DND-41 (cell line): ENCODE measurements around the gene ATP5F1D.

Source experiments
- ATAC-seq: fragments of 200-7000 bp; cut with Tn5 transposase; 3 replicates; pipeline ENCODE4 v1.9.1; 2021; ENCODE audit warnings: low read depth; ENCODE audit not compliant: insufficient read depth
- DNase-seq: peaks from one replicate; pipeline ENCODE4 v3.0.0-alpha.2; 2020
- H2AFZ ChIP-seq: 2 replicates; pipeline ENCODE4 v1.6.0; 2012; ENCODE audit warnings: low read depth, low read length
- H3K27ac ChIP-seq: 2 replicates; pipeline ENCODE4 v1.5.1; 2012; ENCODE audit warnings: low read length, inconsistent platforms
- H3K27me3 ChIP-seq: fragments of 200-600 bp; sonication (generic); 2 replicates; pipeline ENCODE4 v1.6.0; 2012; ENCODE audit warnings: low read length, mild to moderate bottlenecking, inconsistent platforms; ENCODE audit not compliant: insufficient read depth, poor library complexity
- H3K36me3 ChIP-seq: 2 replicates; pipeline ENCODE4 v1.5.1; 2012; ENCODE audit warnings: low read length, inconsistent platforms; ENCODE audit not compliant: insufficient read depth
- H3K4me1 ChIP-seq: 2 replicates; pipeline ENCODE4 v1.5.1; 2012; ENCODE audit warnings: mild to moderate bottlenecking, low read length; ENCODE audit not compliant: insufficient read depth
- H3K4me2 ChIP-seq: 2 replicates; pipeline ENCODE4 v1.6.0; 2012; ENCODE audit warnings: mild to moderate bottlenecking, moderate library complexity, low read length, inconsistent platforms; ENCODE audit not compliant: insufficient read depth
- H3K4me3 ChIP-seq, 2 experiments: fragments of 200-600 bp in 1 of 2; shearing (Covaris generic) in 1 of 2; 2 replicates each; pipeline ENCODE4 v1.5.1; 2012 to 2016; ENCODE audit warnings: inconsistent platforms in 2 of 2, low read length in 2 of 2, mild to moderate bottlenecking in 2 of 2, low read depth in 1 of 2, moderate library complexity in 1 of 2
- H3K79me2 ChIP-seq: 2 replicates; pipeline ENCODE4 v1.6.0; 2012; ENCODE audit warnings: low read length, inconsistent platforms; ENCODE audit not compliant: insufficient read depth
- H3K9ac ChIP-seq: 2 replicates; pipeline ENCODE4 v1.6.0; 2012; ENCODE audit warnings: low read depth, mild to moderate bottlenecking, inconsistent platforms, low read length, moderate library complexity
- H3K9me3 ChIP-seq: 2 replicates; pipeline ENCODE4 v1.5.1; 2012; ENCODE audit warnings: low read length, moderate library complexity, mild to moderate bottlenecking, inconsistent platforms; ENCODE audit not compliant: insufficient read depth, severe bottlenecking
- H4K20me1 ChIP-seq: 2 replicates; pipeline ENCODE4 v1.6.0; 2012; ENCODE audit warnings: low read length; ENCODE audit not compliant: insufficient read depth
- CTCF ChIP-seq: IDR thresholded peaks from 2 replicates; pipeline ENCODE4 v1.5.1; 2012; ENCODE audit warnings: borderline replicate concordance, low read length, moderate library complexity, mild to moderate bottlenecking; ENCODE audit not compliant: poor library complexity, severe bottlenecking; ENCODE audit errors: extremely low read depth
- EZH2 ChIP-seq: IDR thresholded peaks from 3 replicates; pipeline ENCODE4 v1.6.1; 2012; ENCODE audit warnings: borderline replicate concordance, low read depth, mild to moderate bottlenecking, moderate library complexity, low read length, inconsistent platforms; ENCODE audit not compliant: severe bottlenecking

ATP5F1D gene

GRCh38 chr19:1227304-1228054, 14.1 kb upstream of the ATP5F1D start:
- H3K27ac ChIP-seq = no peak overlapping the region
- TF ChIP-seq EZH2 (no peak), CTCF (no peak)
- H3K79me2 ChIP-seq = no peaks in the 10 kb centered on the region
- peaks cover 50% of the 10 kb centered on the region for H3K36me3 ChIP-seq
- H3K4me3 ChIP-seq = no peak overlapping the region
- no peaks in the 10 kb centered on the region for H3K4me1 ChIP-seq
- H3K4me2 ChIP-seq = no peak overlapping the region
- ATAC-seq (no peak), DNase-seq (no peak)
- H4K20me1 ChIP-seq = peaks cover 17% of the 10 kb centered on the region
- H3K27me3 ChIP-seq = no peaks in the 10 kb centered on the region
- H2AFZ ChIP-seq = no peak overlapping the region
- no peaks in the 10 kb centered on the region for H3K9me3 ChIP-seq
- no peak overlapping the region for H3K9ac ChIP-seq

GRCh38 chr19:1228161-1228957, 13.2 kb upstream of the ATP5F1D start:
- H3K27ac ChIP-seq = no peak overlapping the region
- no peak overlapping the region for H3K4me2 ChIP-seq
- no peak overlapping the region for H3K9ac ChIP-seq
- H3K36me3 ChIP-seq = peaks cover 41% of the 10 kb centered on the region
- no peaks in the 10 kb centered on the region for H3K27me3 ChIP-seq
- peaks cover 17% of the 10 kb centered on the region for H4K20me1 ChIP-seq
- no peak overlapping the region for H2AFZ ChIP-seq
- no peaks in the 10 kb centered on the region for H3K79me2 ChIP-seq
- no peak overlapping the region for H3K4me3 ChIP-seq
- TF ChIP-seq EZH2 = no peak
- TF ChIP-seq CTCF = no peak
- H3K4me1 ChIP-seq = no peaks in the 10 kb centered on the region
- no peaks in the 10 kb centered on the region for H3K9me3 ChIP-seq
- ATAC-seq (no peak), DNase-seq (no peak)

- TF ChIP-seq CTCF = no peak
- TF ChIP-seq EZH2 = no peak
- H3K4me1 ChIP-seq = no peaks in the 10 kb centered on the region
- H3K4me3 ChIP-seq = no peak overlapping the region
- H3K36me3 ChIP-seq = peaks cover 33% of the 10 kb centered on the region
- DNase-seq (no peak), ATAC-seq (no peak)
- H3K27me3 ChIP-seq = no peaks in the 10 kb centered on the region
- no peak overlapping the region for H2AFZ ChIP-seq
- H3K4me2 ChIP-seq = no peak overlapping the region
- no peaks in the 10 kb centered on the region for H3K79me2 ChIP-seq
- H3K27ac ChIP-seq = no peak overlapping the region
- H3K9me3 ChIP-seq = no peaks in the 10 kb centered on the region
- H3K9ac ChIP-seq = no peak overlapping the region
- H4K20me1 ChIP-seq = peaks cover 14% of the 10 kb centered on the region
Measured at GRCh38 chr19:1229056-1229923, 12.3 kb upstream of the ATP5F1D start.
